Stimulated activated CD8-positive, alpha-beta memory T cell treated with anti-CD3 and anti-CD28 coated beads, Interleukin-12 subunit alpha, Interleukin-12 subunit beta, amount 100 ng/mL, for 24 hours (primary cell): ENCODE data around the gene SLITRK1.

Source experiments
- DNase-seq: peaks from one replicate; pipeline ENCODE4 v3.0.0-alpha.2; 2020; ENCODE audit errors: extremely low read depth

The SLITRK1 gene

GRCh38 chr13:83867708-83868107 lies 14.6 kb downstream of the SLITRK1 start:
- DNase-seq, result no peak

- no peak for DNase-seq
Measured at GRCh38 chr13:83865161-83866137, 16.8 kb downstream of the SLITRK1 start.

GRCh38 chr13:83853771-83854170 lies 28.5 kb downstream of the SLITRK1 start:
- no peak for DNase-seq

- no peak for DNase-seq
Measured at GRCh38 chr13:83845106-83845505, 37.2 kb downstream of the SLITRK1 start.

- DNase-seq, result no peak
Measured at GRCh38 chr13:83839146-83839545, 43.1 kb downstream of the SLITRK1 start.

GRCh38 chr13:83831796-83832195 lies 50.5 kb downstream of the SLITRK1 start:
- DNase-seq, result no peak

GRCh38 chr13:83829810-83830209 lies 52.5 kb downstream of the SLITRK1 start:
- DNase-seq, result no peak

GRCh38 chr13:83827338-83827737 lies 54.9 kb downstream of the SLITRK1 start:
- no peak for DNase-seq
